ENCODE results near the gene STARD5. TPM values are rescaled to one million over a fixed set of nuclear protein-coding genes. Genes with fewer than 3 reads are reported as not detected.

Gene STARD5
- total and polyA plus RNA-seq, 2 of the 4 experiments (the other 2 are of a cell fraction): 5.0 to 22.8 TPM

GRCh38 chr15:81357180-81357686, 33.3 kb upstream of the STARD5 start:
- H2AFZ ChIP-seq (replicated peaks; ENCODE audit: low read length, poor library complexity): no peak overlapping the region
- no peak overlapping the region for H3K14ac ChIP-seq (replicated peaks; ENCODE audit: low read depth, low read length)
- no peak overlapping the region for H3K4me2 ChIP-seq (ENCODE audit: low read depth, low read length)
- DNase-seq (no peak), ATAC-seq (ENCODE audit: low read depth) (no peak)
- dilution Hi-C loops (cut with HindIII; ENCODE audit: low sequenced_read_pairs, unreplicated experiment): no loop called here
- no peak overlapping the region for H3K56ac ChIP-seq (ENCODE audit: extremely low read depth, insufficient read depth, low read length)
- ChIA-PET POLR2A (ENCODE audit: unreplicated experiment) (no interaction called here), CTCF (interaction anchor here (1.5 kb wide), 1 partner anchor 20 kb away, joined by 3 read pairs; no protein-coding TSS in a partner anchor)
- H4K91ac ChIP-seq (ENCODE audit: insufficient read depth, low read depth, low read length): no peak overlapping the region
- no peak overlapping the region for H2BK20ac ChIP-seq (ENCODE audit: low read depth, low read length)
- no peak overlapping the region for H2BK15ac ChIP-seq (ENCODE audit: low read depth, low read length)
- no peaks in the 10 kb centered on the region for H3K4me1 ChIP-seq (ENCODE audit: control insufficient read depth, insufficient read depth, low read length)
- no peak overlapping the region for H3K18ac ChIP-seq (ENCODE audit: low read depth, low read length)
- H3K36me3 ChIP-seq (ENCODE audit: control insufficient read depth, insufficient read depth, low read length): no peaks in the 10 kb centered on the region
- H3K27me3 ChIP-seq (ENCODE audit: control insufficient read depth, insufficient read depth, low read length): no peaks in the 10 kb centered on the region; the same call in 1 of the 2 replicates
- no peak overlapping the region for H3K23ac ChIP-seq (ENCODE audit: low read depth, low read length)
- no peak overlapping the region for H3K4ac ChIP-seq (ENCODE audit: low read depth, low read length)
- H3K27ac ChIP-seq (ENCODE audit: insufficient read depth, low read length): no peak overlapping the region
- no peak overlapping the region for H3K4me3 ChIP-seq (ENCODE audit: insufficient read depth, low read depth, low read length)
- H3K9ac ChIP-seq (ENCODE audit: low read depth, low read length): no peak overlapping the region
- no peak overlapping the region for H2BK120ac ChIP-seq (ENCODE audit: low read depth, low read length)
- TF ChIP-seq BHLHE40 (IDR thresholded peaks at IDR 0.05; ENCODE audit: low read depth, low read length): no peak
- no peak for TF ChIP-seq ELK1 (IDR thresholded peaks at IDR 0.05; ENCODE audit: borderline replicate concordance, low read depth, low read length)
- TF ChIP-seq MAFK (IDR thresholded peaks at IDR 0.05; ENCODE audit: low read depth, low read length): no peak
- no peak for TF ChIP-seq FOS (IDR thresholded peaks at IDR 0.05; ENCODE audit: low read depth, low read length)
- TF ChIP-seq RCOR1 (IDR thresholded peaks at IDR 0.05; ENCODE audit: insufficient replicate concordance, low read length): no peak
- no peak for TF ChIP-seq RAD21 (IDR thresholded peaks at IDR 0.05; ENCODE audit: low read length)
- TF ChIP-seq POLR2A (IDR thresholded peaks at IDR 0.05; ENCODE audit: low read depth, low read length): no peak
- intact Hi-C loops (cut with micrococcal nuclease): no loop called here
- H2BK5ac ChIP-seq (ENCODE audit: low read depth, low read length, poor library complexity, severe bottlenecking): no peak overlapping the region
- no peak overlapping the region for H4K5ac ChIP-seq (ENCODE audit: low read depth, low read length)
- no peaks in the 10 kb centered on the region for H3K79me1 ChIP-seq (ENCODE audit: low read depth in 1 of 2, low read length in 2 of 2)
- H4K20me1 ChIP-seq (ENCODE audit: insufficient read depth, low read length): no peaks in the 10 kb centered on the region
- no peak overlapping the region for H2AK9ac ChIP-seq (replicated peaks; ENCODE audit: low read depth, low read length, poor library complexity)
- WGBS, 2 experiments (ENCODE audit: extremely low coverage in 2 of 2, insufficient read length in 1 of 2): no CpG with 5 or more reads among the region's 6 CpGs
- BruUV-seq (replicated peaks): no TSS peak
- no peaks in the 10 kb centered on the region for H3K9me1 ChIP-seq (ENCODE audit: insufficient read depth, low read length)
- H2AK5ac ChIP-seq (ENCODE audit: low read depth, low read length): no peak overlapping the region
- no peak overlapping the region for H4K8ac ChIP-seq (ENCODE audit: low read depth in 2 of 2, low read length in 2 of 2)
- in situ Hi-C loops (cut with MboI; ENCODE audit: low sequenced_read_pairs): no loop called here
- no peaks in the 10 kb centered on the region; the same call in 1 of the 2 replicates for H3K9me3 ChIP-seq (ENCODE audit: control insufficient read depth, insufficient read depth, low read length)

All from IMR-90 (cell line).